Left colon (tissue), 2 donors: ENCODE results near the gene SEMA4G. TPM values are rescaled to one million over a fixed set of nuclear protein-coding genes. Genes with fewer than 3 reads are reported as not detected.

Experiments
- ATAC-seq: fragments of 200-7000 bp; cut with Tn5 transposase; one replicate; pipeline ENCODE4 v1.9.1; 2020; ENCODE audit warnings: mild to moderate bottlenecking, moderate library complexity
- DNase-seq, 2 donors: peaks; one replicate each; pipeline ENCODE4 v3.0.0-alpha.2; 2020
- intact Hi-C, 2 donors: fragments of 100-400 bp; cut with DNase I in 1 of 2; cut with micrococcal nuclease in 1 of 2; formaldehyde crosslinking; loops; one replicate each; pipeline versions ENCODE4 v1.11.2 to v1.14.0; 2022; cut with DNase I, micrococcal nuclease
- total RNA-seq, 2 donors: library from RNA; stranded (reverse); fragmentation: NEBNext Ultra II Directional; extraction: Animal tissue kit (Norgen Biotek cat#: 25700); gene quantifications; one replicate each; pipeline ENCODE4 v1.2.1, GENCODE V29; 2021
- donor health status: DM: no; HTN: no; CAD: no.
- donor health status: DM: yes; HTN: yes; CAD: no.

Gene SEMA4G
- total RNA-seq, 2 donors from 2014 or later, result 108 to 170 TPM

DNA sequence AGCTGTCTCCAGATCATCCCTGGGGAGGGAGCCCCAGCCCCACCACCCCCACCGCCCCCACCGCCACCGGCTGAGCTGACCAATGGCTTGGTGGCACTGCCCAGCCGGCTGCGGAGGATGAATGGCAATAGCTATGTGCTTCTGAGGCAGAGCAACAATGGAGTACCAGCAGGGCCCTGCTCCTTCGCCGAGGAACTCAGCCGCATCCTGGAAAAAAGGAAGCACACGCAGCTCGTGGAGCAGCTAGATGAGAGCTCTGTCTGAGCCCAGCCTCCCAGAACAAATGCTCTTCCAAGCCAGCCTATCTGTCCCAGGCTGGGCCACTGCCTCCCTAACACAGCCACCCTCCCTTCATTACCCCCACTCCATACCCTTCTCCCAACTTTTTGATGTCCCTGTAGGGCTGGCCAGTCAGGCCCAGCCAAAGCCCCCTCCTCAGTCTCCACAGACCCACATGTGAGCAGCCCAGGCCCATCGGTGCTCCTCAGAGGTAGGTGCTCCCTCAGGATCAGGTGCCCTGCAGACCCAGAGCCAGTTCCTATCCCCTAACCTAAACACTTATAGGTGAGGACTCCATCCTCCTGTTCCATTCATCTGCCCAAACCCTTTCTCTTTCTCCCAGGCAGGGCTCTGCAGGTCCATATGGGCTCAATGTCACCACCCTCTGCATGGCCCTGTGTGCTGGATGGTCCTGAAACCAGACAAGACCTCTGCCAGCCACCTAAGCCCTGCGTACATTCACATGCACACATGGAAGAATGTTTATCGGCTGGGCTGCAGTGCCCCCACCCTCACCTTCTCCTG is 14.8 kb downstream of the SEMA4G start:
- ATAC-seq, result no peak
- intact Hi-C loops, result no loop called here
- DNase-seq, result peak; percentile 6 to 23

DNA sequence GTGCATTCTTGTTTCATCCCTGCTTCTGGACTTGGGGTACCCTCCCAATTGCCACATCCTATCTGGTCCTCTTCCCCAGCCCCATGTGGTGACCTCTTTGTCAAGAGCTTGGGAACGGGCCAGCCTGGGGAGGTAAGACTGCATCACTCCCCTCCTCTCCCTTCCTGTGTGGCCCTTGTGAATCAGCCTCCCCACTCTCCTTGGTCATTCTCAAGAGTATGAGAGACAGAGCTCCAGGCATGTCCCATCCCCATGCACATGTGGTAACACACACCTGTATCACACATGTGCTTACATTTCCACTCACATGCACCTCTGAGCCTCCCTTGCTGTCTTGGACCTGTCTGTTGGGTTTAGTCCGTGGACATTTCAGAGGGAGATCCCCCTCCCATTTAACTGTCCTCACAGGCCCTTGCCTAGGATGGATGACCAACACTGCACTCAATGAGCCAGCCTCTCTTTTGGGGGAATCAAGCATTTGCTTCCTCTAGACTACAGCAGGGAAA is 15.4 kb downstream of the SEMA4G start:
- DNase-seq (peak; percentile 5 to 14), ATAC-seq (no peak)
- intact Hi-C loops, result no loop called here

DNA sequence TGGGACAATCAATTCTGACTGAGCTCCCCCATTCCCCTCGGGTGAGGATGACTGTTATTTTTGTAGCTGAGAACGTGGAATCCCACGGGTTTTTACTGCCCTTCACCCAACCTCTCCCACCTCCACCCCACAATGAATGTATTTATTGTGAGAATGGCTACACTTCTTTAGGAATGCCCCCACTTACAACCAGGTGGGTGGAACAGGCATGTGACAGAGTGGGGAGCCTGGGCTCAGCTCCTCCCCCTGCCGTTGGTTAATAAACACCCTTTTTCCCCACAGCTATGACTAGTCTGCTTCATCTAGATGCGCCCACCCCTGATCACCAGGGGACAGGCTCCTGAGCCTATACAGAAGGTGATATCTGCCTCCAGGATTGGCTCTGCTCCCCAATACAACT is 16.0 kb downstream of the SEMA4G start:
- peak in 1 of 2 donors; percentile 18 for DNase-seq
- no peak for ATAC-seq
- intact Hi-C loops, result no loop called here

DNA sequence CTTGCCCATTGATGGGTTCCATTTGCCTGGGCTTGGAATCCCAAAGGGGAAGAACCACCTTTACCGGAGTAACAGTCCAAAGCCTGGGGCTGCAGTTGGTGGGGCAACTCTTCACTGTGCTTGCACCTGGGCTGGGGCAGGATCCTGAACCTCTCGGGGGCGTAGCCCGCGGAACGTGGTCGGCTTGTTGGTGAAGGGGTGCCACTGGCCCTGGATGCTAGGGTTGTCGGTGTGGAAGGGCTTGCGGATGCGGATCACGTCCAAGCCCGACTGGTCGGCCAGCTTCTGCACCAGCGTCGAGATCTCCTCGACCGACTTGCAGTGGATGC is 17.3 kb downstream of the SEMA4G start:
- intact Hi-C loops, result no loop called here
- peak; percentile 18 for ATAC-seq

DNA sequence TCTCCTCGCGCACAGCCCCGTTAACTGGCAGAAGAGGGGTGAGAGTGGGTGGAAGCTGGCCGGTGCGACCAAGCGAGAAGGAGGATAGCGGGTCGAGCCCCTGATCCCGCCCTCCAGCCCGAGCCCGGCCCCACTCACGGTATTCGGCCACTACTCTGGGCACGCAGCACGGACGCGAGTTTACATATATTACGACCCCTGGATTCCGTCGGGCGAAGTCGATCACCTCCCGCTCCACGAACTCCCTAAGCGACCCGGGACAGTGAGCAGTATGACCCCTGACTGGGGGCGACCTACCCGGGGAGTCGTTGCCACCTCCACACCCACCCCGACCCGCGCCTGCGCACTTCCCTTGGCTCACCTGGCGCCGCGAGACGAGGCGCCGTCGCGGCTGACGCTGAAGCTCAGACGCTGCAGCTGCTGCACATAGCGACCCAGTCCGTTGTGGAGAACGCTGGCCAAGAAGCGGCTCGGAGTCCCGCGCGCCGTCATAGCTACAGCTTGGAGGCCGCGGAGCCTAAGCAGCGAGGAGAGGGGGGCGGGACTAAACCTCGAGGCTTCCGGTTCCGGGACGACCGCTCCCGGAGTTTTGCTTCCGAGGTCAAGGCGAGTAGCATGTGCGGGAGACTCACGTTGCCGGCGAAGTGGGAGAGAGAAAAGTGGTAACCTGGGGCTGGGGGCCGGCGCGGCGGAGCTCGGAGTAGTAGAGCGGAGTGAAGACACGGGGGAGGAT is 17.8 kb downstream of the SEMA4G start, which contains the start of the genes MRPL43 and TWNK:
Gene MRPL43 (minus strand): TSS at position 546 of the 733 bp plus-strand sequence. CDS start 54 bp downstream, at position 492.
Gene TWNK (plus strand): TSS at position 592 of the 733 bp plus-strand sequence. CDS start 668 bp downstream, outside the sequence.
- ATAC-seq (peak; percentile 80), DNase-seq (peak; percentile 81 to 93)
- intact Hi-C loops, result no loop called here

More for the DNA sequence above, 17.3 kb downstream of the SEMA4G start:
- DNase-seq, result peak in 1 of 2 donors; percentile 34

DNA sequence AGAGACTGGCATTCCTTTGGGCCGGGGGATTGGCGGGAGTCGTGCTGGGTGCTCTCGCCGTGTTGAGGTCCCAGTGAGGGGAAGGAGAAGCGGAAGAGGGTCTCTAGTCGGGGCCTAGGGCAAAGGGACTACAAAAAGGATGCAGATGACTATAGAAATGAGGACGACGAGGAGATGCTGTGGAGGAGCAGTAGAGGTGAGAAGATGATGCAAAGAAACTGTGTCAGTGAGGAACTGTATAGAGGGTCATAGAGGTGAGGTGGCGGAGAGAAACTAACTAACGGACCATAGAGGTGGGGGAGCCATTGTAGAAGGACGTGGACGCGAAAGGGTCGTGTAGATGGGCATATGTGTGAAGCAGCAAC is 18.4 kb downstream of the SEMA4G start:
- intact Hi-C loops, result no loop called here
- ATAC-seq (no peak), DNase-seq (no peak)

DNA sequence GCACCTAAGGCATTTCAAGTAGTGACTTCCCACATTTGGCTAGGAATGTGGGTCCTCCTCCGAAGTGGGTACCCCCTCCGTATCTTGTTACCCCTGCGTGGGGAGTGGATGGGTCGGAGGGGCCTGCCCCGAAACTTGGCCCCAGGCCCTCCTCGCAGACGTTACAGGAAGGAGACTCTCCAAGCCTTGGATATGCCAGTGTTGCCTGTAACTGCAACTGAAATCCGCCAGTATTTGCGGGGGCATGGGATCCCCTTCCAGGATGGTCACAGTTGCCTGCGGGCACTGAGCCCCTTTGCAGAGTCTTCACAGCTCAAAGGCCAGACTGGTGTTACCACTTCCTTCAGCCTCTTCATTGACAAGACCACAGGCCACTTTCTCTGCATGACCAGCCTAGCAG is 18.9 kb downstream of the SEMA4G start:
- intact Hi-C loops, result no loop called here
- DNase-seq (no peak), ATAC-seq (no peak)

DNA sequence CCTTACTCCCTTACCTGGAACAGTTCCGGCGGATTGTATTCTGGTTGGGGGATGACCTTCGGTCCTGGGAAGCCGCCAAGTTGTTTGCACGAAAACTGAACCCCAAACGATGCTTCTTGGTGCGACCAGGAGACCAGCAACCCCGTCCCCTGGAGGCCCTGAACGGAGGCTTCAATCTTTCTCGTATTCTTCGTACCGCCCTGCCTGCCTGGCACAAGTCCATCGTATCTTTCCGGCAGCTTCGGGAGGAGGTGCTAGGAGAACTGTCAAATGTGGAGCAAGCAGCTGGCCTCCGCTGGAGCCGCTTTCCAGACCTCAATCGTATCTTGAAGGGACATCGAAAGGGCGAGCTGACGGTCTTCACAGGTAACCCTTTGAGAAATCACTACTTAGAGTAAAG is 19.8 kb downstream of the SEMA4G start:
- ATAC-seq (no peak), DNase-seq (no peak)
- intact Hi-C loops, result no loop called here

DNA sequence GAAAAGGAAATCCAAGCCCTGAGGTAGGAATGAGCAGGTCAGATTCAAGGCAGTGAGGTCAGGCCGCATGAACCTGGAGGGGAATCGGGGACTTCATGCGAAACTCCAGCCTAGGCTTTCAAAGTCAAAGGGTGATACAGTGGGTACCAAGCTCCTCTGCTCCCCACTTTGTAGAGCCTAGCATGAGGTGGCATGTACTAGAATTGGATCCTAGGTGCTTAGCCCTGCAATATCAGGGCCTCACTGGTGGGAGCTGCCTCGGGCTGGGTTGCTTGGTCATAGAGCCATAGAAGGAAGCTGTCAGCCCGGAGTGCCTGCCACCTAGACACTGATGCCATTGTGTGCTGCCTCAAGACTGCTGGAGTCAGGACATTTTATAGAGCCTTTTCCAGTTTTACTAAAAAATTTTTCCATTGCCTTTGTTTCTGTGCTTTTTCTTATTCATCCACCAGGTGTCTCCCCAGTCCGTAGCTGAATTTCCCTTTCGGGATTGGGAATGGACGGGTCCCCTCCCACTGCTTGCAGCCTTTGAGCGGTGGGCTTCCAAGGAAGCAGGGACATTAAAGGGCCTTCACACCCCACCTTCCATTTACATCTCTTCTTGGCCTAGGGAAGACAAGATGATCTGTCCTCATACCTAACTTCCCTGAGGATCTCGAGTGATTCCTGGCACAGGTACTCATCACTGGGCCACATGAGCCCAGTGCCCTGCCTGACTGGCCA is 24.8 kb downstream of the SEMA4G start:
- intact Hi-C loops, result no loop called here
- no peak for DNase-seq
- no peak for ATAC-seq

DNA sequence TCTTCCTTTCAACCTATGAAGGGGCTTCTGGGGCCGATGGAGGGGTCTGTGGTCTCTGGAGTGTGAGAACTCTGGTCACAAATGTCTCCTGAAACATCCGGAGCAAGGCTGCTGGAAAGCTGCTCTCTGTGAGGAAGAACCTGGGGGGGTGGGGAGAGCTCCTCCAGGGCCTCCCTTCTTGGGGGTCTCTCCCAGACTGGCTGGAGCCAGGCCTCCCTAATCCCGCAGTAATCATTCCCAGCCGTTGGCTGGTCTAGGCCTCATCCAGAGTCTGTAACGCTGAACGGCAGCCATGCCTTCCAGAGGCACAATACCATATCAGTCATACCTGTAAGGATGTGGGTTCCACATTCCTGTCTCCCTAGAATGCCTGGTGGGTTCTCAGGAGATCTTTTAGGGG is 25.9 kb downstream of the SEMA4G start:
- ATAC-seq, result no peak
- intact Hi-C loops, result no loop called here
- peak in 1 of 2 donors; percentile 27 for DNase-seq

DNA sequence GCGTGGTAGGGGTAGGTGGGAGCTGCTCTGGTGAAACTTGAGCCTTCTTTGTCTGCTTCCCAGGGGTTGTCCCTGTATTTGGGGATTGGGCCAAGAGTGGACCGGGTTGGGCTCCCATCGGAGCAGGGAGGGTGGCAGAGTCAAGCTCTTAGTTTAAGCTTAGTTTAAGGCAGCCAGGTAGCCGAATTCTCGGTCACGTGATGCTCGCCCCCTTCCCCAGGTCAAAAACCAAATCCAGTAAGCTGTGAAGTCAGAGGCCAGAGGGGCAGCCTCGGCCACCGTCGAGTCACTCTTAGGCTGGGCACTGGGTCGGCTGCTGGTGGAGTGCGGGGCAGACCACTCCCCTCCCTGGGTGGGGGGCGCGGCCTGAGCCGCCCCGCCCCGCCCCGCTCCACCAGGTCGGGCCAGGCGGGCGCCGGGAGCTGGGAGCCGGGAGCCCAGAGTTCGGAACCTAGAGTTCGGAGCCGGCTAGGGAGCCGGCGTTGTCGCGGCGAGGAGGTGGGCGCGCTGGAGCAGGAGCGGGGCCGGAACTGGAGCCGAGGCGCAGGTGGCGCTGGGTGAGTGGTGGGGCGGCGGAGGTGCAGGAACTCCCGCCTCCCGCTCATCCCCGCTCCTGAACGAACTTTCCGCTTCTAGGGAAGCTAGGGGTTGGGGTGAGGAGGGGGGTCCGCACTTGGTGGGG is 27.5 kb downstream of the SEMA4G start:
- intact Hi-C loops, result no loop called here
- DNase-seq (peak; percentile 58 to 65), ATAC-seq (peak; percentile 35)

DNA sequence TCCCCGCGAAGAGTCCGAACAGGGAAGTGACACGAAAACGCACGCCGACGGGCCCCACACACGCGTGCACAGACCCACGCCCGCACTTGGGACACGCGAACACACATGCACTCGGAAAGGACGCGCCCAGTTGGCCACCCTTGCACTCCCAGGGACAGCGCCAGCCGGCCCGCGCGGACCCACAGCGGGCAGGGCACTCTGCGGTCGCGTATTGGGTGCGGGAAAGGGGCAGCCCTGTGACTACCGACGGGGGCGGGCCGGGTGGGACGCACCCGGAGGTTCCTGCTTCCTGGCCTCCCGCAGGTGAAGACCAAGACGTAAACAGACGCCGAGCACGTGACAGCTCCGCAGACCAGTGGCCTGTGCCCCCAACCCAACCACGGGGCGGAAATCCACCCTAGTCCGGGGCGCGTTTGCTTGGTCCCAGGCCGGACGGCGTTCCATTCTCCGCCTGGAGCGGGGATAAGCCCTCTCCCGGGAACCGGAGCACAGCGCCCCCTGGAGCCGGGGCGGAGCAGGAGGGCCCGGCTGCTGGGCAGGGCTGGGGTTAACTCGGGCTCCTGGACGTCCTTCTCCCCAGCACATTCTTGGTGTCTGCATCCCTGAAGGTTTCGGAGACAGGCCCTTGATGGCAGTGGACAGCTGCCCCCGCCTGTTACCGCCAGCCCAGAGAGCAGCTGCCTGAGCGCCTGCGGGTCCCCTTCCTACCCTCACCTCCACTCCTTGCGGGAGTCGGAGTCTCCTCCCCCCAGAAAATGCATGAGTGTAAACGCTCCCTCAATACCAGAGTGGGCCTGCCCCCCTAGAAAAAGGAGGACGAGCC is 28.3 kb downstream of the SEMA4G start:
- DNase-seq, result peak; percentile 85 to 87
- intact Hi-C loops, result no loop called here

DNA sequence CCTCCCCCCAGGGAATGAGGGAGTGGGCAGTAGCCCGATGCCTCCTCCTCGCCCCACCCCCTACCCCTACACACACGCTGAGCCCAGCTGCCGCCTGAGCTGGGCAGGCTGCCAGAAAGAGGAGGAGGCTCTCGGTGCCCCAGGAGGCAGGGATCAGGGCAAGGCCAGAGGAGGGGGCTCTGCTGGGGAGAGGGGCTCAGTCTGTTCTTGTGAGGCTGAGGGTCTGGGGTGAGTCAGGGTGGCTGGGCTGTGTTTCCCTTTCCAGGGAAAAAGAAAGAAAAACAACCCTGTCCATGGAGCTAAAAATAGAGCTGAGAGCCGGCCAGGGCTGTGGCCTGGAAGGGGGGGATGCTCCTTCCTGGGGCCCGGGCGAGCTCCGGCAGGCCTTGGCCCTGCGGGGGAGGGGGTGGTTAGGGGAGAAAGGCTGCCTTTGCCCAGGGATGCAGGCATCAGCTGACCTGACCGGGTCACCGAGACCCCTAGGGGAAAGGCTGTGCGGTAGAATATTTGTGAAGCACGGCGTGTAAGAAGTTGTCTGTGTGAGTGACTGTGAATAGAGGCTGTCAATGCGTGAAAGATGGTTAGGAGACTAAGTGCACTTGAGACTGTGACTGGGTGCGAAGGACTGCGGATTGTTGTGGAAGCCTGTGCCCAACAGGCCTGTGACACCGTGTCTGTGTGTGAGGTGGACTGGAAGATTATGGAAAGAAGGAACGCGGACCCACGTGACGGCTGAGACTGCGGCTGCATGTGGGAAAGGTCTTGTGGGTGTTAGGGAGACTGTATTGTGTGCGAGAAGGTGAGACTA is 29.1 kb downstream of the SEMA4G start:
- intact Hi-C loops, result no loop called here
- DNase-seq (peak; percentile 92 to 93), ATAC-seq (peak; percentile 60)

More for the DNA sequence above, 28.3 kb downstream of the SEMA4G start:
- peak; percentile 63 for ATAC-seq

DNA sequence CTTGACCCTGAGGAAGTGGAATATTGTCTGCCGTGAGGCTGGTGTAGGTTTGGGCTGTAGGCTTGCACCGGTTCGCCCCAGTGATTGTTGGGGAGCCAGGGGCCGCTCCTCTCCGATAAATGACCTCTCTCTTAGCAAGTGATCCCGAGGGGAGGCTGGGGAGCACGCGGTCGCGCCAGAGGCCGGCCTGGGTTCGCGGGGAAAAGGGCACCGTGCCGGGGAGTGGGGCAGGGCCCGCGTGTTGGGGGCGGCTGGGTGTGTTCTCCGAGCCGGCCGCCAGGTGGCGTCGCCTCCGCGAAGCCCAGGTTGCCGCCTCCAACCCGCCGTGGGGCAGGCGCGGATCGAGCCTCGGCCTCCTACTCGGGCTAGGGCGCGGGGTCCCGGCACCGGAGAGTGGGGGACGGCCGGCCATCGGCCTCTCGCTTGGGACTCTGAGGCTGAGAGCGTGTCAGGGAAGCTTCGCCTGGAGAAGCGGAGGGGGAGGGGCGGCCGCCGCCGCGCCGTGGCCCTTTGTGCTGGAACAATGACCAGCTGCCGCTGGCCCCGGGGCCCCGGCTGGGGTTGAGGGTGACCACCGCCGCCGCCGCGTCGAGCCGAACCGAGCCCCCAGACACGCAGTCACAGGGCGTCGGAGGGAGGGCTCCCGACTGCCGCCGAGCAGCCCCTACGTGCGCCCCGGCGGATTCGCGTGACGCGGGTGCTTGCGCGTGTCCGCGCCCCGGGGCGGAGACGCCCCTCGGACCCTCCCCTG is 29.9 kb downstream of the SEMA4G start:
- peak; percentile 76 to 85 for DNase-seq
- intact Hi-C loops, result no loop called here
- ATAC-seq, result peak; percentile 57

DNA sequence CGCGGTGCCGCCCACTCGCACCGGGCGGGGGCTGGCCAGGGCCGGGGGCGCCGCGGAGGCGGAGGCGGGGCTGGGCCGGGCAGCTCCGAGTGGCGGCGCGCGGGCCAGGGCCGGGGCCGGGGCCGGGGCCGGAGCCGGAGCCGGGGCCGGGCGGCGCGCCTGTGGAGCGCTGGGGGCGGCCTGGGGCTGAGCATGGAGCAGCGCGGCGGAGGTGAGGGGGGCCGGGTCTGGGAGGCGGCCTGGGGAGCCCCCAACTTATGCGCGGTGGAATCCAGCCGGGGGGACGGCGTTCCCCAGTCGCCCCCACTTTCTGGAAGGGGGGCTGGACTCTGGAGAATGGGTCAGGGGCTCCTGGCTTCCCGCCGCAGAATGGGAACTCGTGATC is 30.4 kb downstream of the SEMA4G start, which contains the start of gene LZTS2:
Gene LZTS2 (plus strand): TSS at position 67 of the 385 bp plus-strand sequence. CDS start 2,731 bp downstream, outside the sequence.
- ATAC-seq (no peak), DNase-seq (no peak)
- intact Hi-C loops, result no loop called here
